HEK293 (cell line): Measurements from ENCODE around the gene FXYD4.

Experiments
- KLF16 ChIP-seq: fragments of 450-650 bp; formaldehyde crosslinking; IDR thresholded peaks from 2 replicates; pipeline ENCODE4 v1.5.1; 2017; ENCODE audit warnings: missing biosample characterization, missing genetic modification characterization
- ZBTB7A ChIP-seq: fragments of 450-650 bp; formaldehyde crosslinking; IDR thresholded peaks from 2 replicates; pipeline ENCODE4 v1.5.1; 2016; ENCODE audit warnings: low read depth, missing biosample characterization, missing genetic modification characterization
- ZNF174 ChIP-seq: fragments of 450-650 bp; formaldehyde crosslinking; IDR thresholded peaks from 2 replicates; pipeline ENCODE4 v1.5.0; 2017; ENCODE audit warnings: missing biosample characterization, mild to moderate bottlenecking, missing genetic modification characterization
- ZNF175 ChIP-seq: fragments of 450-650 bp; formaldehyde crosslinking; IDR thresholded peaks from 2 replicates; pipeline ENCODE4 v1.5.1; 2016; ENCODE audit warnings: missing biosample characterization, missing genetic modification characterization
- ZNF223 ChIP-seq: fragments of 450-650 bp; formaldehyde crosslinking; IDR thresholded peaks from 2 replicates; pipeline ENCODE4 v1.5.1; 2016; ENCODE audit warnings: missing biosample characterization, missing genetic modification characterization
- ZNF416 ChIP-seq: fragments of 450-650 bp; formaldehyde crosslinking; IDR thresholded peaks from 2 replicates; pipeline ENCODE4 v1.5.1; 2016; ENCODE audit warnings: missing biosample characterization, missing genetic modification characterization
- ZNF660 ChIP-seq: fragments of 450-650 bp; IDR thresholded peaks from 2 replicates; pipeline ENCODE4 v1.5.1; 2018; ENCODE audit warnings: missing biosample characterization, mild to moderate bottlenecking, missing genetic modification characterization
- ZNF768 ChIP-seq: fragments of 450-650 bp; formaldehyde crosslinking; IDR thresholded peaks from 2 replicates; pipeline ENCODE4 v1.5.1; 2018; ENCODE audit warnings: missing biosample characterization, mild to moderate bottlenecking, missing genetic modification characterization
- TF ChIP-seq, protein P1 (sequence below): fragments of 450-650 bp; formaldehyde crosslinking; IDR thresholded peaks from 2 replicates; pipeline ENCODE4 v1.5.1; 2016; ENCODE audit warnings: missing biosample characterization, missing genetic modification characterization
- TF ChIP-seq, protein P2 (sequence below): fragments of 450-650 bp; formaldehyde crosslinking; conservative IDR thresholded peaks from 2 replicates; pipeline ENCODE4 v1.5.1; 2016; ENCODE audit warnings: low read depth, missing biosample characterization, missing genetic modification characterization
- TF ChIP-seq, protein P3 (sequence below): fragments of 450-650 bp; formaldehyde crosslinking; IDR thresholded peaks from 2 replicates; pipeline ENCODE4 v1.5.1; 2017; ENCODE audit warnings: missing biosample characterization, mild to moderate bottlenecking, missing genetic modification characterization, moderate library complexity
- TF ChIP-seq, protein P4 (sequence below): fragments of 450-650 bp; formaldehyde crosslinking; IDR thresholded peaks from 2 replicates; pipeline ENCODE4 v1.5.1; 2017; ENCODE audit warnings: missing biosample characterization, missing genetic modification characterization

DNA sequence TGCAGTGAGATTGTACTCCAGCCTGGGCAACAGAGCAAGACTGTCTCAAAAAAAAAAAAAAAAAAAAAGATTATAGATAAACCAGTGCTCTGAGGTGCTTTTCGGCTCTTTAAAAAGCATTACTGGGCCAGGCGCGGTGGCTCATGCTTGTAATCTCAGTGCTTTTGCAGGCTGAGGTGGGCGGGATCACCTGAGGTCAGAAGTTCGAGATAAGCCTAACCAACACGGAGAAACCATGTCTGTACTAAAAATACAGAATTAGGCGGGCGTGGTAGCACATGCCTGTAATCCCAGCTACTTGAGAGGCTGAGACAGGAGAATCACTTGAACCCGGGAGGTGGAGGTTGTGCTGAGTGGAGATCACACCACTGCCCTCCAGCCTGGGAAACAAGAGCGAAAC, 44.1 kb downstream of the FXYD4 start:
- TF ChIP-seq, protein P1, sequence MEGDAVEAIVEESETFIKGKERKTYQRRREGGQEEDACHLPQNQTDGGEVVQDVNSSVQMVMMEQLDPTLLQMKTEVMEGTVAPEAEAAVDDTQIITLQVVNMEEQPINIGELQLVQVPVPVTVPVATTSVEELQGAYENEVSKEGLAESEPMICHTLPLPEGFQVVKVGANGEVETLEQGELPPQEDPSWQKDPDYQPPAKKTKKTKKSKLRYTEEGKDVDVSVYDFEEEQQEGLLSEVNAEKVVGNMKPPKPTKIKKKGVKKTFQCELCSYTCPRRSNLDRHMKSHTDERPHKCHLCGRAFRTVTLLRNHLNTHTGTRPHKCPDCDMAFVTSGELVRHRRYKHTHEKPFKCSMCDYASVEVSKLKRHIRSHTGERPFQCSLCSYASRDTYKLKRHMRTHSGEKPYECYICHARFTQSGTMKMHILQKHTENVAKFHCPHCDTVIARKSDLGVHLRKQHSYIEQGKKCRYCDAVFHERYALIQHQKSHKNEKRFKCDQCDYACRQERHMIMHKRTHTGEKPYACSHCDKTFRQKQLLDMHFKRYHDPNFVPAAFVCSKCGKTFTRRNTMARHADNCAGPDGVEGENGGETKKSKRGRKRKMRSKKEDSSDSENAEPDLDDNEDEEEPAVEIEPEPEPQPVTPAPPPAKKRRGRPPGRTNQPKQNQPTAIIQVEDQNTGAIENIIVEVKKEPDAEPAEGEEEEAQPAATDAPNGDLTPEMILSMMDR (tag by site-specific recombination) = no peak
- TF ChIP-seq ZNF175 (tag by site-specific recombination) (no peak), ZNF416 (tag by site-specific recombination) (no peak), ZNF223 (tag by site-specific recombination) (no peak), ZNF660 (tag by site-specific recombination) (no peak), KLF16 (tag by site-specific recombination) (no peak), ZBTB7A (tag by site-specific recombination) (no peak), ZNF768 (tag by site-specific recombination) (no peak), ZNF174 (no peak)
- TF ChIP-seq, protein P2, sequence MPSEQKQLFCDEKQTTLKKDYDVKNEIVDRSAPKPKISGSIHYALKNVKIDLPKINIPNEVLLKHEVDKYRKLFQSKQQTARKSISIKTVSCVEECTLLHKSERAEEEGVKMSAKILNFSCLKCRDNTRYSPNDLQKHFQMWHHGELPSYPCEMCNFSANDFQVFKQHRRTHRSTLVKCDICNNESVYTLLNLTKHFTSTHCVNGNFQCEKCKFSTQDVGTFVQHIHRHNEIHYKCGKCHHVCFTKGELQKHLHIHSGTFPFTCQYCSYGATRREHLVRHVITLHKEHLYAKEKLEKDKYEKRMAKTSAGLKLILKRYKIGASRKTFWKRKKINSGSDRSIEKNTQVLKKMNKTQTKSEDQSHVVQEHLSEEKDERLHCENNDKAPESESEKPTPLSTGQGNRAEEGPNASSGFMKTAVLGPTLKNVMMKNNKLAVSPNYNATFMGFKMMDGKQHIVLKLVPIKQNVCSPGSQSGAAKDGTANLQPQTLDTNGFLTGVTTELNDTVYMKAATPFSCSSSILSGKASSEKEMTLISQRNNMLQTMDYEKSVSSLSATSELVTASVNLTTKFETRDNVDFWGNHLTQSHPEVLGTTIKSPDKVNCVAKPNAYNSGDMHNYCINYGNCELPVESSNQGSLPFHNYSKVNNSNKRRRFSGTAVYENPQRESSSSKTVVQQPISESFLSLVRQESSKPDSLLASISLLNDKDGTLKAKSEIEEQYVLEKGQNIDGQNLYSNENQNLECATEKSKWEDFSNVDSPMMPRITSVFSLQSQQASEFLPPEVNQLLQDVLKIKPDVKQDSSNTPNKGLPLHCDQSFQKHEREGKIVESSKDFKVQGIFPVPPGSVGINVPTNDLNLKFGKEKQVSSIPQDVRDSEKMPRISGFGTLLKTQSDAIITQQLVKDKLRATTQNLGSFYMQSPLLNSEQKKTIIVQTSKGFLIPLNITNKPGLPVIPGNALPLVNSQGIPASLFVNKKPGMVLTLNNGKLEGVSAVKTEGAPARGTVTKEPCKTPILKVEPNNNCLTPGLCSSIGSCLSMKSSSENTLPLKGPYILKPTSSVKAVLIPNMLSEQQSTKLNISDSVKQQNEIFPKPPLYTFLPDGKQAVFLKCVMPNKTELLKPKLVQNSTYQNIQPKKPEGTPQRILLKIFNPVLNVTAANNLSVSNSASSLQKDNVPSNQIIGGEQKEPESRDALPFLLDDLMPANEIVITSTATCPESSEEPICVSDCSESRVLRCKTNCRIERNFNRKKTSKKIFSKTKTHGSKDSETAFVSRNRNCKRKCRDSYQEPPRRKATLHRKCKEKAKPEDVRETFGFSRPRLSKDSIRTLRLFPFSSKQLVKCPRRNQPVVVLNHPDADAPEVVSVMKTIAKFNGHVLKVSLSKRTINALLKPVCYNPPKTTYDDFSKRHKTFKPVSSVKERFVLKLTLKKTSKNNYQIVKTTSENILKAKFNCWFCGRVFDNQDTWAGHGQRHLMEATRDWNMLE (tag by site-specific recombination) = no peak
- TF ChIP-seq, protein P3, sequence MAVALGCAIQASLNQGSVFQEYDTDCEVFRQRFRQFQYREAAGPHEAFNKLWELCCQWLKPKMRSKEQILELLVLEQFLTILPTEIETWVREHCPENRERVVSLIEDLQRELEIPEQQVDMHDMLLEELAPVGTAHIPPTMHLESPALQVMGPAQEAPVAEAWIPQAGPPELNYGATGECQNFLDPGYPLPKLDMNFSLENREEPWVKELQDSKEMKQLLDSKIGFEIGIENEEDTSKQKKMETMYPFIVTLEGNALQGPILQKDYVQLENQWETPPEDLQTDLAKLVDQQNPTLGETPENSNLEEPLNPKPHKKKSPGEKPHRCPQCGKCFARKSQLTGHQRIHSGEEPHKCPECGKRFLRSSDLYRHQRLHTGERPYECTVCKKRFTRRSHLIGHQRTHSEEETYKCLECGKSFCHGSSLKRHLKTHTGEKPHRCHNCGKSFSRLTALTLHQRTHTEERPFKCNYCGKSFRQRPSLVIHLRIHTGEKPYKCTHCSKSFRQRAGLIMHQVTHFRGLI (tag by site-specific recombination) = no peak
- TF ChIP-seq, protein P4, sequence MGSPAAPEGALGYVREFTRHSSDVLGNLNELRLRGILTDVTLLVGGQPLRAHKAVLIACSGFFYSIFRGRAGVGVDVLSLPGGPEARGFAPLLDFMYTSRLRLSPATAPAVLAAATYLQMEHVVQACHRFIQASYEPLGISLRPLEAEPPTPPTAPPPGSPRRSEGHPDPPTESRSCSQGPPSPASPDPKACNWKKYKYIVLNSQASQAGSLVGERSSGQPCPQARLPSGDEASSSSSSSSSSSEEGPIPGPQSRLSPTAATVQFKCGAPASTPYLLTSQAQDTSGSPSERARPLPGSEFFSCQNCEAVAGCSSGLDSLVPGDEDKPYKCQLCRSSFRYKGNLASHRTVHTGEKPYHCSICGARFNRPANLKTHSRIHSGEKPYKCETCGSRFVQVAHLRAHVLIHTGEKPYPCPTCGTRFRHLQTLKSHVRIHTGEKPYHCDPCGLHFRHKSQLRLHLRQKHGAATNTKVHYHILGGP (tag by site-specific recombination) = no peak
